Activated naive CD4-positive, alpha-beta T cell treated with anti-CD3 and anti-CD28 coated beads, Interleukin-2, amount 50 U/mL, for 24 hours (primary cell): ENCODE measurements around the gene RUNDC1.
A peak's percentile ranks its signal among the peaks of the same experiment; 100 is the strongest.
"Not testable (repeated sequence)": the region's sequence is repeated elsewhere in the genome, so short reads cannot be mapped to it uniquely, and the experiment has no call there.

Source experiments
- H3K27ac Mint-ChIP-seq: one replicate; pipeline ENCODE4 v1.8.0; 2021; ENCODE audit warnings: mild to moderate bottlenecking, mixed read lengths
- H3K27me3 Mint-ChIP-seq: one replicate; pipeline ENCODE4 v1.8.0; 2021; ENCODE audit warnings: mixed read lengths
- H3K36me3 Mint-ChIP-seq: one replicate; pipeline ENCODE4 v1.8.0; 2021; ENCODE audit warnings: mixed read lengths
- H3K4me1 Mint-ChIP-seq: one replicate; pipeline ENCODE4 v1.8.0; 2021; ENCODE audit warnings: mixed read lengths
- H3K4me3 Mint-ChIP-seq: one replicate; pipeline ENCODE4 v1.8.0; 2021; ENCODE audit warnings: mild to moderate bottlenecking, mixed read lengths
- H3K9me3 Mint-ChIP-seq: one replicate; pipeline ENCODE4 v1.8.0; 2021; ENCODE audit warnings: mixed read lengths

Gene RUNDC1

DNA sequence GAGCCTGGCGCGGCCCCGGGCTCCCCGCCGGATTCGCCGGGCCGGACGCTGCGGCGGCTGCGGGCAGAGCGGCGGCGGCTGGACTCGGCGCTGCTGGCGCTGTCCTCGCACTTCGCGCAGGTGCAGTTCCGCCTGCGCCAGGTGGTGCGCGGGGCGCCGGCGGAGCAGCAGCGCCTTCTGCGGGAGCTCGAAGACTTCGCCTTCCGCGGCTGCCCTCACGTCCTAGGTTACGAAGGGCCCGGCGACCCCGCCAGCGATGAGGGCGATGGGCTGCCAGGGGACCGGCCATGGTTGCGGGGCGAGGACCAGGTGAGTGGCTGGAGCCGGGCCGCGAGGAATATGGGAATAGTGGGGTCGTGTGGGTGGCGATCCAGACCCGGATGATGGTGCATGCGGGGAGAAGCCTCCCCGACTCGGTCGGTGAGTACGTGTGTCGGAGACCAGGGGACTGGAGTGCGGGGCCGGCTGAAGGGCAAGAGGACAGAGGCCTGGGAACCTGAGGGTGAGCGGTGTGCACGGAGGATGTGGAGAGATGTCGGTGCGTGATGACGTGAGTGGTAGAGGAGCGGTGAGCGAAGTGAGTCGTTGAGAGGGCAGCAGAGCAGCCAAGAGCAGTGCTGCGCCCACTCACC, 517 bp downstream of the RUNDC1 start:
- Mint-ChIP-seq H3K36me3 (peaks cover 8% of the 10 kb centered on the region), H3K27ac (peak overlapping the region; percentile 90), H3K27me3 (no peaks in the 10 kb centered on the region), H3K4me3 (peak overlapping the region; percentile 96), H3K9me3 (no peaks in the 10 kb centered on the region), H3K4me1 (peaks cover 43% of the 10 kb centered on the region)

GRCh38 chr17:42982266-42982665, 1.9 kb downstream of the RUNDC1 start:
- Mint-ChIP-seq H3K4me3 (peak overlapping the region; percentile 96), H3K9me3 (no peaks in the 10 kb centered on the region), H3K36me3 (peaks cover 8% of the 10 kb centered on the region), H3K4me1 (peaks cover 44% of the 10 kb centered on the region), H3K27ac (peak overlapping the region; percentile 68), H3K27me3 (no peaks in the 10 kb centered on the region)

DNA sequence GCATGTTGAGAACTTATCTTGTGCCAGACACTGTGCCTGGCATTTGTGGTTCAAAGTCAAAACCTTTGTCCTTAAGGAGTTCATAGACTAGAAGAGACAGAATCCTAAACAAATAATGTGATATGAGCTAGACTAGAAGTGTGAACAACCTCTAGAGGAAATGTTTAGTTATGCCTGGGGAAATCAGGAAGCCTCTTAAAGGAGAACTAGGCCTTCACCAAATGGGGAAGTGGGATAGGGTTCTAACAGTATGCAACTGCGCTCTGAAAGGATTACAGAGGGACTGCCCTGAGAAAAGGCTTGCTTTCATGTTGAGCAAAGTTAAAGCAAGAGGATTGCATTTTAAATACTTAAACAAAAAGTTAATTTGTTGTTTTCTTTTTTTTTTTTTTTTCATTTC, 4.9 kb downstream of the RUNDC1 start:
- Mint-ChIP-seq H3K4me3 (no peak overlapping the region), H3K36me3 (peaks cover 17% of the 10 kb centered on the region), H3K9me3 (no peaks in the 10 kb centered on the region), H3K4me1 (peaks cover 34% of the 10 kb centered on the region), H3K27ac (no peak overlapping the region), H3K27me3 (no peaks in the 10 kb centered on the region)

GRCh38 chr17:42989141-42989540, 8.8 kb downstream of the RUNDC1 start:
- no peaks in the 10 kb centered on the region for H3K27me3 Mint-ChIP-seq
- H3K27ac Mint-ChIP-seq = no peak overlapping the region
- H3K36me3 Mint-ChIP-seq = peaks cover 19% of the 10 kb centered on the region
- H3K4me3 Mint-ChIP-seq = no peak overlapping the region
- H3K9me3 Mint-ChIP-seq = no peaks in the 10 kb centered on the region
- peaks cover 13% of the 10 kb centered on the region for H3K4me1 Mint-ChIP-seq

GRCh38 chr17:42989726-42990652, 9.6 kb downstream of the RUNDC1 start:
- H3K27ac Mint-ChIP-seq = peak overlapping the region; percentile 23
- H3K27me3 Mint-ChIP-seq = no peaks in the 10 kb centered on the region
- peaks cover 19% of the 10 kb centered on the region for H3K36me3 Mint-ChIP-seq

GRCh38 chr17:42991471-42991870, 11.1 kb downstream of the RUNDC1 start:
- Mint-ChIP-seq H3K27me3 (no peaks in the 10 kb centered on the region), H3K36me3 (peaks cover 17% of the 10 kb centered on the region), H3K4me3 (no peak overlapping the region)

More at GRCh38 chr17:42989726-42990652, 9.6 kb downstream of the RUNDC1 start:
- H3K9me3 Mint-ChIP-seq = no peaks in the 10 kb centered on the region
- H3K4me1 Mint-ChIP-seq = peaks cover 10% of the 10 kb centered on the region
- H3K4me3 Mint-ChIP-seq = no peak overlapping the region

DNA sequence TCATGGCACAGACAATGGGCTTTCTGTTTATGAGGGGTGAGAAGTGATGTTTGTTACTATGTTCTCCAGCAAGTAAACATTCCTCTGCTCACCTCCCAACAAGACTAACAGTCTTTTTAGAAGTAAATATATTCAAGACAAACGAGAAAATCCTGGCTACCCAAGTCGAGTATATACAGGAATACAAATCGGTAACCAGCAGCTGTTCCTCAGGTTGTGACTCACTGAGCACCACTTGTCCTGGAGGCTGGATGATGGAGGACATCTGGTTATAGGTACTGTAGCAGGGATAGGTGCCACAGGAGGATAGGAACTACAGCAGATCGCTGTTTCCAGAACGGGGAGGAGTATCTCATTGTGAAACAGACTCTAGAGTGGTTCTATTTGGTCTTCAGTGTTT, 12.5 kb downstream of the RUNDC1 start:
- Mint-ChIP-seq H3K4me1 (peaks cover 7% of the 10 kb centered on the region), H3K9me3 (no peaks in the 10 kb centered on the region), H3K27ac (no peak overlapping the region), H3K4me3 (no peak overlapping the region), H3K36me3 (peaks cover 17% of the 10 kb centered on the region), H3K27me3 (no peaks in the 10 kb centered on the region)

More at GRCh38 chr17:42991471-42991870, 11.1 kb downstream of the RUNDC1 start:
- H3K9me3 Mint-ChIP-seq = no peaks in the 10 kb centered on the region
- no peaks in the 10 kb centered on the region for H3K4me1 Mint-ChIP-seq
- H3K27ac Mint-ChIP-seq = no peak overlapping the region

GRCh38 chr17:42993913-42994312, 13.5 kb downstream of the RUNDC1 start:
- peaks cover 10% of the 10 kb centered on the region for H3K4me1 Mint-ChIP-seq
- not testable (repeated sequence) for H3K9me3 Mint-ChIP-seq, H3K27me3 Mint-ChIP-seq, H3K4me3 Mint-ChIP-seq, H3K27ac Mint-ChIP-seq
- peaks cover 15% of the 10 kb centered on the region for H3K36me3 Mint-ChIP-seq

DNA sequence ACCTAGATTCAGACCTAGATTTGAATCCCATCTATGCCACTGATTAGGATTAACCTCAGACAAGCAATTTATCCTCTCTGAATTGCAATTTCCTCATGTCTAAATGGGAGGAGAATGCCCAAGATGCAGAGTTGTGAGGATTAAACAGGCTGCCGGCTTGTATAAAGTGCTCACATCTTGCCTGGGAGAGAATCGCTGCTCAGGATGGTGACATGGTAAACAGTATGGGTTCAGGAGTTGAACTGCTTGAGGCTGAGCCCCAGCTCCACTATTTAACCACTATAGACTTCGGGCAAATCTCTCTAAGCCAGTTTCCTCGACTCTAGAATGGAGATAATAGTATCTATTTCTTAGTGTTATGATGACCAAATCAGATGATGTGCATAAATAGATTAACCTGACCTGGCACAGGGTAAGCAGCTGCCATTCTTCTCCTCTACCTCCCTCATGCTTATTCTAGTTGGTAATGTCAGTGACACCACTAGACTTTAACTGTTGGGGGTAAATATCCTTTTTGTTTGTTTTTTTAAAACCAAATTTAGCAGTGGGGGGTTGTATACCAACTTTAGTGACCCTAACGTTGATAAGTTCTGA, 17.1 kb downstream of the RUNDC1 start:
- Mint-ChIP-seq H3K4me3 (peak overlapping the region; percentile 98), H3K9me3 (no peaks in the 10 kb centered on the region), H3K27me3 (no peaks in the 10 kb centered on the region), H3K27ac (peak overlapping the region; percentile 99), H3K4me1 (peaks cover 24% of the 10 kb centered on the region), H3K36me3 (peaks cover 16% of the 10 kb centered on the region)

DNA sequence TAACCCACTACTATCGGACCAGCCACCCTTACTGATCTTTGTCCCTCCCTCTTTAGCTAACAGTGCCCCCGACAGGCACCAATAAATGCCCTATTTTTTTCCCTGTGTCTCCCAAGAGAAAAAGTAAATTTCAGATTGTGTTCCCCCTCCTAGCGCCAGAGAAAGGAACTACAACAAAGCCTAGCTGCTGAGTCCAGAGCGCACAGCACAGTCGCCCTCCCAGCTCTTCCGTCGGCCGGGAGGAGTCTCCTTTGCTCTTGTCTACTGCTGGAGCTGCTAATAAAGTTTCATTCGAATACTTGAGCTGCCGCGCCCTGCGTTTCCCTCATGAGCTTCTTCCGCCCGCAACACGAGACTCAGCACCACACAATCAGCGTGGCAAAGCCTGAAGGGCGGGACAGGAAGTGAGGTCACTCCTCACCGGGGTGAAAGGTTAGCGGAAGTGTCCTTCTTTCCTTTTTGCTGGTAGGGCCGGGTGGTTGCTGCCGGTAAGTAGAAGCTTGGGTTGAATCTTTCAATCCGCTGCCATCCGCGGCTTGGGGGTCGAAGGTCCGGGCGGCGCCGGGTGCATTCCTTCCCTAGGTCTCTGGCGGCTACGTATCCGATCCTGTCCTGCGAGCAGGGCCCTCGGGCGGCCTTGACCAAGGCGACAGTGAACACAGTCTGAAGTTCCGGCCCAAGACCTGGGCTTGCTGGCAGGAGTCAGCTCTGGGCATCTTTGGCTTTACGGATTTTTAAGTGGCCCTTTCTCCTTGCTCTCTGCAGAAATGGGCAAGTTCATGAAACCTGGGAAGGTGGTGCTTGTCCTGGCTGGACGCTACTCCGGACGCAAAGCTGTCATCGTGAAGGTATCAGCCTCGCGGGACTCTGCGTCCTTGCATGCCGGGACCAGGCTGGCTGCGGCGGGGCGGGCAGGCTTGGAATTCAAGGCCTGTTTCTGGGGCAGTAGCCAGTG, 17.9 kb downstream of the RUNDC1 start, which contains the start of gene RPL27:
Gene RPL27 (plus strand): TSS at position 436 of the 955 bp plus-strand sequence. CDS start 332 bp downstream, at position 768.
- Mint-ChIP-seq H3K27me3 (no peaks in the 10 kb centered on the region), H3K36me3 (peaks cover 16% of the 10 kb centered on the region)

GRCh38 chr17:42999003-42999525, 18.7 kb downstream of the RUNDC1 start:
- Mint-ChIP-seq H3K4me3 (peak overlapping the region; percentile 98), H3K4me1 (peaks cover 24% of the 10 kb centered on the region), H3K9me3 (no peaks in the 10 kb centered on the region), H3K36me3 (peaks cover 16% of the 10 kb centered on the region), H3K27me3 (no peaks in the 10 kb centered on the region), H3K27ac (peak overlapping the region; percentile 99)

More for the DNA sequence above, 17.9 kb downstream of the RUNDC1 start, which contains the start of gene RPL27:
- Mint-ChIP-seq H3K4me1 (peaks cover 24% of the 10 kb centered on the region), H3K4me3 (peak within 1 kb of the TSS; percentile 98), H3K27ac (peak within 1 kb of the TSS; percentile 99), H3K9me3 (no peaks in the 10 kb centered on the region)

DNA sequence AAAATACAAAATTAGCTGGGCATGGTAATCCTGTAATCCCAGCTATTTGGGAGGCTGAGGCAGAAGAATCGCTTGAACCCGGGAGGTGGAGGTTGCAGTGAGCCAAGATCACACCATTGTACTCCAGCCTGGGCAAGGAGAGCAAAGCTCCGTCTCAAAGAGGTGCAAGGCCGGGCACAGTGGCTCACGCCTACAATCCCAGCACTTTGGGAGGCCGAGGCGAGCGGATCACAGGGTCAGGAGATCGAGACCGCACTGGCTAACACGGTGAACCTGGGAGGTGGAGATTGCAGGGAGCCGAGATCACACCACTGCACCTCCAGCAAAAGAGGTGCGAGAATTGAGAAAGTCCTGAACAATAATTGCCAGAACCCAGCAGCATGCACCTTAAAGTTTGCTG, 20.5 kb downstream of the RUNDC1 start:
- Mint-ChIP-seq H3K27ac (peak overlapping the region; percentile 74), H3K4me3 (peak overlapping the region; percentile 11), H3K4me1 (peaks cover 24% of the 10 kb centered on the region)

GRCh38 chr17:43003542-43004172, 23.3 kb downstream of the RUNDC1 start:
- Mint-ChIP-seq H3K9me3 (no peaks in the 10 kb centered on the region), H3K27ac (peak overlapping the region; percentile 69), H3K4me3 (no peak overlapping the region), H3K27me3 (no peaks in the 10 kb centered on the region), H3K36me3 (peaks cover 17% of the 10 kb centered on the region), H3K4me1 (peaks cover 27% of the 10 kb centered on the region)

More for the DNA sequence above, 20.5 kb downstream of the RUNDC1 start:
- H3K27me3 Mint-ChIP-seq, H3K9me3 Mint-ChIP-seq: not testable (repeated sequence)
- peaks cover 16% of the 10 kb centered on the region for H3K36me3 Mint-ChIP-seq
